GM19455 (cell line): ENCODE results near the gene ANO8.
A peak's percentile ranks its signal among the peaks of the same experiment; 100 is the strongest.
"Not testable (repeated sequence)": the region's sequence is repeated elsewhere in the genome, so short reads cannot be mapped to it uniquely, and the experiment has no call there.

Experiments used
- ATAC-seq: cut with Tn5 transposase; IDR thresholded peaks from one replicate; pipeline ENCODE4 v1.9.1; 2021; ENCODE audit not compliant: unreplicated experiment

The ANO8 gene

GRCh38 chr19:17311455-17312188 lies 23.0 kb downstream of the ANO8 start:
- no peak for ATAC-seq

GRCh38 chr19:17309965-17310461 lies 24.6 kb downstream of the ANO8 start:
- ATAC-seq, result no peak

DNA sequence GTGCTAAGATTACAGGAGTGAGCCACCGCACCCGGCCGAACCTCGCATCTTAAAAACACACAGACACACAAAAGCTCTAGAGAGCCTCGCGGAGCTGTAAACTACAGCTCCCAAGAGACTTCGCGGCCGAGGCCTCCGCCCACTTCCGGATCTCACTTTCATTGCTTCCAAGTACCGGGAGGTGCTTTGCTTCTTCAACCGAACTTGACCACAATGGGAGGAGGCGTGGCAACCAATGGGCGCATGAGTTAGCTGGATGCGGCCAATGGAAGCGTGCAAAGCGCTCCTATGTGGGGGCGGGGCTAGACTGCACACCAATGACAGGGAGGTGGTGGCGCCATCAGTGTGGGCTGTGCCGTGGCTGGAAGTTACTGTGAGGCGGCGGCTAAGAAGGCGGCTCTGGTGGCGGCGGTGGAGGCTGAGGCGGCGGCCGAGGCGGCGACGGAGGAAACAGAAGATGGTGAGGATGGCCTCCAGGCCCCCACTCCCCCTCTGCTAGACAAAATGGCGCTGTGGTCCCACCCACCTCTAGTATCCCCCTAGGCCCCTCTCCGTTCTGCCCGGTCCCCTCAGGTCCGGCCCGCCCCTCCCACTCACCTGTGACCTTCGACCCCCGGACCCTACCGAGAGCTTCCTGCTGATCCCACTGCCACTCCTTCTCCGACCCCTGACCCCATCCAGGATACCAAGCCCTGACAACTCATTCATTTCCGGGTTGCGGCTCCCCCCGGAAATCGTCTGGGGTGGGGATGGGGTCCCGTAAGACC lies 25.3 kb downstream of the ANO8 start, which contains the start of gene DDA1:
DDA1 (plus strand) TSS at position 366 of the 767 bp plus-strand sequence; CDS start at position 458, 92 bp downstream.
- ATAC-seq, result no peak

GRCh38 chr19:17307876-17308377 lies 26.7 kb downstream of the ANO8 start:
- ATAC-seq, result no peak

GRCh38 chr19:17306285-17306714 lies 28.4 kb downstream of the ANO8 start:
- ATAC-seq, result no peak

DNA sequence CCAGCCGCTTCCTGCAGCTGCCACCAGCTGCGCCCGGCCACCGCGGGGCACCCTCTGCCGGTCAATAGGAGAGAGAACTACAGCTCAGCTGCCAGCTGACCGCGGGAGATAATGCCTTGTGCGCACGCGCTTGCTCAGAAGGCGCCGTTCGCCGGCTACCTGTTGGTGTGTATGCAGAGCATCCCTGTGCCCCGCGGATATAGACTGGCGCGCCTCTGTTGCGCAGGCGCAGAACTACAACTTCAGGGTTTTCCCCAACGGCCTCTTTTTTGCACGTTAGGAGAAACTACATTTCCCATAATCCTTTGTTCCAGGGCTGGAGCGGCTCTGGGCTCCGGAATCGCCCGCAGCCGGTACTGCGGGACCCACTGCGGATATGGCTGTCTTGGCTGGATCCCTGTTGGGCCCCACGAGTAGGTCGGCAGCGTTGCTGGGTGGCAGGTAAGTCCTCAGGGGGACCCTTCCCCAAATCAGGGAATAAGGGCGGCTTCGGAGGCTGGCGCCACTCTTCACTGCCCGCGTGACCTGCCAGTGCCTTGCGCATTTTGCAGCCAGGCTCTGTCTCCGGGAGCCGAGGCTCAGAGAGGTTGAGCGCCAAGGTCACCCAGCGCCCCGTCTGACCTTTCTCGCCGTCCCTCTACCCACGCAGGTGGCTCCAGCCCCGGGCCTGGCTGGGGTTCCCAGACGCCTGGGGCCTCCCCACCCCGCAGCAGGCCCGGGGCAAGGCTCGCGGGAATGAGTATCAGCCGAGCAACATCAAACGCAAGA lies 29.0 kb downstream of the ANO8 start, which contains the start of gene MRPL34:
MRPL34 (plus strand) TSS at position 356 of the 768 bp plus-strand sequence; CDS start at position 377, 21 bp downstream.
- ATAC-seq, result peak; percentile 56

GRCh38 chr19:17305216-17305516 lies 29.5 kb downstream of the ANO8 start:
- ATAC-seq, result no peak

DNA sequence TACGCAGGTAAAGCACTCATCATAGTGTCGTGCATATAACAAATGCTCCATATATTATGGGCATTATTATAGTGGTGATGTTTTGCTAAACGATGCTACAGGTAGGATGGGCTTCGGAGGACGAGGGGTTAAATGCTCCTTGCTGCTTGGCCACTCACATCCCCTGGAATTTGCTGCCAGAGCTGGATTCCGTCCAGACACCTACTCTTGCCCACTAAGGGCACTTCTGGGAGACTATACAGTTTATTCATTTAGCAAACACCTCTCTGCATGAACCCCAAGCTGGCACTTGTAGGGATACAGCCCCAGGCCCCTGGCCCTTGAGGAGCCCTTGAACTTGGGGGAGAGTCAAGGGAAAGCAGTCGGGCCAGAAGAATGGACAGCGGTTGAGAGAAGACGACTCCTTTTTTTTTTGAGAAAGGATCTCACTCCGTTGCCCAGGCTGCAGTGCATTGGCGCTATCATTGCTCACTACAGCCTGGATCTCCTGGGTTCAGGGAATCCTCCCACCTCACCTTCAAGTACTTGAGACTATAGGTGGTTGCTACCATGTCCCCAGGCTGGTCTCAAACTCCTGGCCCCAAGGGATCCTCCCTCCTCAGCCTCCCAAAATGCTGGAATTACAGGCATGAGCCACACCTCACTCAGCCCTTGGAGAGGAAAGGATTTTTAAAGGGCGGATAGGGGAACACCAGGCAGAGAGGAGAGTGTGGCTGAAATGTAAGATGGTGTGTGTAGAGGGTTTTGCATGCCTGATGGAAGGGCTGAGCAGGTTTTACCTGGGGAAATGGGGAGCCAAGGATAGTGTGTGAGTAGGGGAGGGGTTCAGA lies 30.1 kb downstream of the ANO8 start:
- ATAC-seq, result no peak

DNA sequence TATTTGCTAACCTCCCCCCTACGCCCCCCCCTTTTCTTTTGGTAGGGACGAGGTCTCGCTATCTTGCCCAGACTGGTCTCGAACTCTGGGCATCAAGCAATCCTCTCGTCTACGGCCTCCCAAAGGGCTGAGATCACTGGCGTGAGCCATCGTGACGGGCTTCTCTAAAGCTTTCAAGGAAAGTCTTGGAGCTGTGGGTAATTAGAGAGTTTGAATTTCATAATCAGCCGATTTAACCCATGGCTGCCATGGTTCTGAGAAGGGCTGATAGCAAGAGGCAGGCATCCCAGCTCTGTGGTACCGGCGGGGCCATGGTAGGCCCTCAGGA lies 30.8 kb downstream of the ANO8 start:
- no peak for ATAC-seq

- ATAC-seq, result peak; percentile 49
These were observed 31.3 kb downstream of the ANO8 start, which contains the start of gene ABHD8 for GRCh38 chr19:17303167-17303939. Gene ABHD8 (minus strand): TSS chr19:17303425. CDS start chr19:17301616, 1,809 bp downstream.

- ATAC-seq, result no peak
These were observed 32.1 kb downstream of the ANO8 start for GRCh38 chr19:17302391-17303166.

- ATAC-seq, result no peak
These were observed 33.5 kb downstream of the ANO8 start for GRCh38 chr19:17300992-17301619.

- no peak for ATAC-seq
These were observed 37.7 kb downstream of the ANO8 start for GRCh38 chr19:17296976-17297375.

DNA sequence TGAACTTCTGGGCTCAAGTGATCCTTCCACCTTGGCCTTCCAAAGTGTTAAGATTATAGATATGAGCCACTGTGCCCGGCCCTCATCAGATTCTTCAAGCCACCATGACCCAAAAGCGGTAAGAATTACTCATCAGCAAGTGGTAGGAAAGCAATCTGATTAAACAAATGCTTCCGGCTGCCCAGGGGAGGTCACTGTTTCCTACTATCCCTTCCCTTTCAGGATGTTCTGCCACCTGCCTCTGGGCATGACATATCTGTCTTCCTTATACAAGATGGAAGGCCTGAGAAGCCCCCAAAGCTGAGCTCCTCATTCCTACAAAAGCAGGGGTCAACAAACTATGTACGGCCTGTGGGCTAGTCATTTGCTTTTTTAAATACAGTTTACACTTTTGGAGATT lies 38.4 kb downstream of the ANO8 start:
- ATAC-seq, result no peak

GRCh38 chr19:17295551-17295950 lies 39.1 kb downstream of the ANO8 start:
- not testable (repeated sequence) for ATAC-seq

GRCh38 chr19:17294051-17294891 lies 40.4 kb downstream of the ANO8 start:
- no peak for ATAC-seq

- ATAC-seq, result no peak
These were observed 41.0 kb downstream of the ANO8 start for GRCh38 chr19:17293605-17294004.
